HG02970 (cell line): ENCODE measurements around the gene TTC1.
"Not testable (repeated sequence)": the region's sequence is repeated elsewhere in the genome, so short reads cannot be mapped to it uniquely, and the experiment has no call there.

Experiments used
- ATAC-seq: cut with Tn5 transposase; IDR thresholded peaks from one replicate; pipeline ENCODE4 v1.9.1; 2021; ENCODE audit warnings: mild to moderate bottlenecking, moderate library complexity, moderate number of reproducible peaks; ENCODE audit not compliant: unreplicated experiment, low FRiP score

TTC1 gene

DNA sequence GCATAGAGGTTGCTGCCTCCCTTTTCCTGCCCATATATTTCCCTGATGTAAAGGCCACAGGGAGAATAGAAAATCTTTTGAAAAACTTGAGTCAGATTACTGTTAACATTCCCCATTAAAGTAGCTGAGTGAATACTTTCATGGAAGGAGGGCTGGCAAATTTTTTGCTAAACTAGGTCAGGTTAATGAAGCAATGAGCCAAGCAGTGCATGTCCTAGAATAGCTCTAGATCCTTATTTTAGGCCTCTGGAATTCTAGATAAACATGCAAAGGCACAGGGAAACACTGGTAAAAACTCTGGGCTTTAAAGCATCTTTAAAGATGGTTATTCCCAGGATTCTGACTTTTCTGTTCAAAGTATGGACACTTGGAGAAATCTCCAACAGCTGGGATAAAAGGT lies 27.9 kb downstream of the TTC1 start:
- ATAC-seq = no peak

DNA sequence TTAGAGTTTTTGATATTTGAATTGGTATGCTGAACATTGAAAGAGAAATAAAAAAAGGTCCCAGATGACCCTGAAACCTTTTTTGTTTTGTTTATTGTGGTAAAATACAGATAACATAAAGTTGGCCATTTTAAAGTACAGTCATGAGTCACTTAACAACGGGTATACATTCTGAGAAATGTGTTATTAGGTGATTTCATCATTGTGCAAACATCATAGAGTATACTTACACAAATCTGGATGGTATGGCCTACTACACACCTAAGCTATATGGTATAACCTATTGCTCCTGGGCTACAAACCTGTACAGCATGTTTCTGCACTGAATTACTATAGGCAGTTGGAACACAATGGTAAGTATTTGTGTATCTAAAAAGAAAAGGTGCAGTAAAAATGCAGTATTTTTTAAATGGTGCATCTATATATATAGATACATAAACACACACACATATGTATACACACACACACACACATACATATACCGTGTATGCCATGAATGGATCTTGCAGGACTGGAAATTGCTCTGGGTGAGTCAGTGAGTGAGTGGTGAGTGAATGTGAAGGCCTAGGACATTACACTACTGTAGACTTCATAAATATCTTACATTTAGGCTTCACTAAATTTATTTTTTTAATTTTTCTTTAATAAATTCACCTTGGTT lies 31.0 kb downstream of the TTC1 start:
- no peak for ATAC-seq

DNA sequence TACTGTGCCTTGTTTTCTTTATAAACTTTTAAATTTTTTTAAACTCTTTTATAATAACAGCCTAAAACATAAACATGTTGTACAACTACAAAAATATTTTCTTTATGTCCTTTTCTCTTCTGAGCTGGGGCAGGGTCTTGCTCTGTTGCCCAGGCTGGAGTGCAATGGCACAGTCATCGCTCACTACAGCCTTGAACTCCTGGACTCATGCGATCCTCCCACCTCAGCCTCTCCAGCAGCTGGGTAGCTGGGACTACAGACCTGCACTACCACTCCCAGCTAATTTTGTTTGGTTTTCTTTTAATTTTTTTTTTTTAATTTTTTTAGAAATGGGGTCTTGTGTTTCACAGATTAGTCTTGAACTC lies 31.5 kb downstream of the TTC1 start:
- ATAC-seq = no peak

DNA sequence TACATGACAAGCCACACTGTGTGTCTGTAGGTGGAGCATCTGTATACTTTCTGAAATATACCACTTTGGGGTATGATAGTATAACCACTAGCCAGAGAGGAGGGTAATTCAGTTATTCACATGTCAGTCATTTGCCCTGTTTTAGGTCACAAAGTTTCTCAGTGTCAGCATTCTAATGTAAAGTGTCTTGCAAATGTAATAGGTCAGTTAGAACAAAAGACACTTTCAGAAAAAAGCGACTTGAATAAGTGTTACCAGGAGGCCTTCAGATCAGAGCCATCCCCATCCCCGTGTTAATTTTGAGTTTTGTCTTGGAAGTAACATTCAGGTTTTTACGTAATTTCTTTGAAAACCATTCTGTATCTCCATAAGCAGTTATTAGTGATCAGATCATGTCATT lies 33.7 kb downstream of the TTC1 start:
- no peak for ATAC-seq

DNA sequence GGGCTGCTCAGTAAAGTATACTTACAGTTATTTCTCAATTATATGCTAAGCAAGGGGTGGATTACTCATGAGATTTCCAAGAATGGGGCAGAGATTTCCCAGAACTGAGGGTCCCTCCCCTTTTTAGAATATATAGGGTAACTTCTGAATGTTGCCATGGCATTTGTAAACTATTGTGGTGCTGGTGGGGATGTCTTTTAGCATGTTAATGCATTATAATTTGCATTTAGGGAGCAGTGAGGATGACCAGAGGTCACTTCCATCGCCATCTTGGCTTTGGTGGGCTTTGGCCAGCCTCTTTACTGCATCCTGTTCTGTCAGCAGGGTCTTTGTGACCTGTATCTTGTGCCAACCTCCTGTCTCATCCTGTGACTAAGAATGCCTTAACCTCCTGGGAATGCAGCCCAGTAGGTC lies 35.5 kb downstream of the TTC1 start:
- ATAC-seq = no peak

DNA sequence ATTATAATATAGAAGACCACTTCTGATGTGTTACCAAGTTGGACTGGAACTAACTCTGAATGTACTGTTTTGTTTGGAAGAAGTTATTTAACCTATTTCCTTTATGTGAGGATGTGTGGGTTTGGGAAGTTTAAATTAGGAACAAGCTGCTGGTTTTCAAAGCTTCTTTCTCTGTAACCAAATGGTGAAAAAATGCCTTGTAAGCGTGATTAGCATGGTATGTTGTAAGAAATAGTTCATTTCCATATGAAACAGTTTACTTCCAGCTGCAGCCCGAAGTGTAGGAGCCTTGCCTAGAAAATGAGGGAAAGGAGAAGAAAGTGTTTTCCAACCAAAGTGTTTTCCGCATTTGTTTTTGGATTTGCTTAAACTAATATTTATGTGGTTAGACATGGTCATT lies 36.0 kb downstream of the TTC1 start:
- ATAC-seq = no peak

DNA sequence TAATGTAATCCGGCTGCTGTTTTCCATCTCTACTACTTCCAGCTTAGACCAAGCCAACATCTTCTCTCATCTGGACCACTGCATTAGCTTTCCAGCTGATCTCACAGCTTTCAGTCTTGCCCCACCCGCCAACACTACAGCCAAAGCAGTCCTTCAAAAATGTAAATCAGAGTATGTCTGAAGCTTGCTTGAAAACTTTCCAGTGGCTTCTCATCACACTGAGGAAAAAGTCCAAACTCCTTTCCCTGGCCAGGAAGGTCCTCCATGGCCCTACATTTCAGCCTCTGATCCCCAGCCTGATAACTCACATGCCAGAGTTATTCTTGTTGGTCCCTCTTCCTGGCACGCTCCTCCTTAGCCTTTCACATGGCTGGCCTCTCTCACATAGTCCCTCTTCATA lies 38.5 kb downstream of the TTC1 start:
- ATAC-seq = no peak

DNA sequence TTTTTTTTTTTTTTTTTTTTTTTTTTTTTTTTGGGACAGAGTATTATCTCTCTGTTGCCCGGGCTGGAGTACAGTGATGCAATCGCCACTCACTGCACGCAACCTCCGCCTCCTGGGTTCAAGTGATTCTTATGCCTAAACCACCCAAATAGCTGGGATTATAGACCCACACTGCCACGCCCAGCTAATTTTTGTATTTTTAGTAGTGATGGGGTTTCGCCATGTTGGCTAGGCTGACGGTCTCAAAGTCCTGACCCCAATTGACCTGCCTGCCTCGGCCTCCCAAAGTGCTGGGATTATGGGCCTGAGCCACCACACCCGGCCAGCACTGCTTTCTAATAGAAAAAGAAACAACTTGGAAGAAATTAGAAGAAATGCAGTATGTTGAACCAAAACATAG lies 39.2 kb downstream of the TTC1 start:
- ATAC-seq = no peak

DNA sequence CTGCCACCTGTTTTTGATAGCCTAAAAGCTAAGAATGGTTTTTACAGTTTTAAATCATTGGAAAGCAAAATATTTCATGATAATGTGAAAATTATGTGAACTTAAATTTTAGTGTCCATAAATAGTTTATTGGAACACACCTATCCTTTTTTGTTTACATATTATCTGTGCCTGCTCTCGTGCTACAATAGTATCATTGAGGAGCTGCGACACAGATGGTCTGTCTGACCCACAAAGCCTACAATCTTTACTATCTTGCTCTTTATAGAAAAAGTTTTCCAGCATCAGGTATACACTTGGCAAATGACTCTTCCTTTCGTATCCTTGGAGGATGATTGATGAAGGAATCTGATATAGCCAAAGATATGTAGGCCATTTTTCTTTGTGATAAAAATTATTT lies 40.2 kb downstream of the TTC1 start:
- ATAC-seq = no peak

DNA sequence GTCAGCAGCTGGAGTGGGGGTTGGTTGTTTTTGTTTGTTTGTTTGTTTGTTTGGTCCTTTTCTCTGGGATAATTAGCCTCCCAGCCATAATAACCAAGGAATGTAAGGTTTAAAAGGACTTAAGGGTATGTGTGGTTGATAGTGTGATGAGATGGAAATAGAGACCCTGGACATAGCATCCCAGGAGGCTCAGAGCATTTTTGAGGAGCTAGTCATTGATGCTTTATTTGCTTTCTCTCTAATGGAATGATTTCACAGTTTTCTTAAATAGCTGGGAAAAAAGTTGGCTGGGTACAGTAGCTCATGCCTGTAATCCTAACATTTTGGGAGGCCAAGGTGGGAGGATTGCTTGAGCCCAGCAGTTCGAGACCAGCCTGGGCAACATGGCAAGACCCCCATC lies 45.1 kb downstream of the TTC1 start:
- no peak for ATAC-seq

DNA sequence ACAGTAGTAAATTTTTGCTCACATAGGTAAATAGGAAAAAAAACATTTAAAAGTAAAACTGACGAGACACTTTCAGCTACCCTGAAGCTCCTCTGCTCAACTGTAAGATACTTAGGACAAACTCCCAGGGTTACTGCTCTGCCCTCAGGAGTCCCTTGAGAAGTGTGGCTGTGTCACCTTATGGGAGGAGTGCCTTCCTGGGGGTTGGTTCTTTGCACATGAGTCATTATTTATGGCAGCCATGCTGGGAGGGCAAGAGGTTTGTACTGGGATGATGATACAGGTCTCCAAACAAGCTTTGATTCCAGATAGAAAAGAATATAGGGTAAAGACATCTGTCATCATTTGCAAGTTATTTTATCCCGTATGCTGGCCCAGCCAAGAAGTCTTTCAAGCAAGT lies 45.9 kb downstream of the TTC1 start:
- ATAC-seq = no peak

DNA sequence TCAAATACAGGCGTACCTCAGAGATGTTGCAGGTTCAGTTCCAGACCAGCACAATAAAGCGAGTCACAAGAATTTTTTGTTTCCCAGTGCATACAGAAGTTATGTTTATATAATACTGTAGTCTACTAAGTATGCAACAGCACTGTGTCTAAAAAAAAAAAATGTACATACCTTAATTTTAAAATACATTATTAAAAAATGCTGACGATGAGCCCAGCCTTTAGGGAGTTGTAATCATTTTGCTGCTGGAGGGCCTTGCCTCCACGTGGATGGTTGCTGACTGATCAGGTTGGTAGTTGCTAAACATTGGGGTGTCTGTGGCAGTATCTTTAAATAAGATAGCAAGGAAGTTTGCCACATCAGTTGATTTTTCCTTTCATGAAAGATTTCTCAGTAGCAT lies 48.3 kb downstream of the TTC1 start:
- ATAC-seq = no peak

DNA sequence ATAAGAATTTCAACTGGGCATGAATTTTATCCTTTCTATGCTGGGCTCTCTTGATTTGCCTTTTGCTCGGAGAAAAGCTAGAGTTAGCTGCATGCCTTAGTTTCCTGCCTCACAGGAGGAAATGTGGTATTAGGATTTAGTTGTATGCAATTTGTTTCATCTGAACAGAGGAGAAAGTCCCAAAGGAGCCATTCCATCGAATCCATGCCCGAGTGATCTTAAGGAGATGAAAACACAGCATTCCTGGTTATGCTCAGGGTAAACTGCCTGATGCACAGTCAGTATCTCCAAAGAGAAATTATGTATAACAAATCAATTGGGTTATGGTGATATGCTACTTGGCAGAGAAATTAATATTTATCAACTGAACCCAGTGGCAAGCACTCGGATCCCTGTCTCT lies 51.1 kb downstream of the TTC1 start:
- no peak for ATAC-seq

DNA sequence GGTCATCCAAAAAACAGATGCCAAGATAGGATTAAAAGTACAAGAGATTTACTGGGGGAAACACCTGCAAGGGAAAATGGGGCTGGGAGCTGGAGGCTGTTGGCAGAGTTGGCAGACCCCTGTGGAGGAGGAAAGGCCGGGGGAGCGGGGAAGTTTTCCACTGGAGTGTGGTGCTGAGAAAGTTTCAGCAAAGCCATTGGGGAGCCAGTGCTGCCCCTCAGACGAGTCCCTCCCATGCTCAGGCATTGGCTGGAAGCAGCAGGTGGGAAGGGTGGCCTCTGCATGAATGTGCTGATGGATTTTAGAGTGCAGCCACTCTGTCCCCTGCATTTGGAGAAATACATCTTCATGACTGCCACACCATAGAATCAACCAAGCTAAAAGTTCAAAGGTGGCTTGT lies 52.8 kb downstream of the TTC1 start:
- ATAC-seq = no peak

DNA sequence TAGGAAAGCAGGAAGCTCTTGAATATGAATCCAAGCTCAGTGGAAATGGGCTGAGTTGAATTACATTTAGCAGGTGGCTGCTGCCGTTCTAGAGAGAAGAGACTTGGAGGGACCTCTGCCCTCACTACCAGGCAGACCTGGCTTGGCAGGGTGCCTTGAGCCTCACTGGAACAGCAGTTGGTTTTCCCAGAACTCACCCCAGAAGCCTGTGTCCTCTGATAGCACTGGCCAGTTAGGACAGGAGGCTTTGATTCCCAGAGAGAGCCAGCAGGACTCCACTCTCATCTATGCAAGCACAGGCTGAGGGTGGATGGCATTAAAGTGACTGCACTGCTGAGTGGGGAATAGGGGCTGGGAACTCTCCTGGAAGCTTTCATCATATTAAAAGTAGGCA lies 55.5 kb downstream of the TTC1 start:
- ATAC-seq = no peak

DNA sequence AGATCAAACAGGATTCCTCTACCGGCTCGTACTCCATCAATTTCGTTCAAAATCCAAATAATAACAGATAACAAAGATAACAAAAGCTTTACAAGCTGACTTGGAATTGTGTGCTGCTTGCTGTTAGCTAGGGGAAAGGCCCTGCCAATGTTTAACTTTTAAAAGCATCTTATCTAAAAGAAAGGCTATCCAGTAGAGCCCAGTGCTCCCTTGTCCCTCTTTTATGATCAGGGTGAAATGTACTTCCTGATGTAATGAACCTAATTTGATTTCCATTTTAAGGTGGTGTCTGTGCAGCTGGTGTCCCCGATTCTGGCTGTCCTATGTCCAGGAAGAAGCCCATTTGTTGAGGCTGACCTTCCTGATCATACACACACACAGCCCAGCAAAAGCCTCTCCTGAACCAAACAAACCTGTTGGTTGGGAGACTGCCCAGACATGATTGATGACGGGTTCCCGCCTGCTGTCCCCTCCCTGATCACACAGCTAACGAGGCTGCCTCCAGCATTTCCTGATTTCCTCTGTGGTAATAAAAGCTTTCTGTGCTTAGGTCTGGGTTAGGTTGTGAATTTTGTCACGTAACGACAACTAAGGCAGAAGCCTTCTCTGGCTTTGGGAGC lies 56.2 kb downstream of the TTC1 start:
- ATAC-seq = no peak

DNA sequence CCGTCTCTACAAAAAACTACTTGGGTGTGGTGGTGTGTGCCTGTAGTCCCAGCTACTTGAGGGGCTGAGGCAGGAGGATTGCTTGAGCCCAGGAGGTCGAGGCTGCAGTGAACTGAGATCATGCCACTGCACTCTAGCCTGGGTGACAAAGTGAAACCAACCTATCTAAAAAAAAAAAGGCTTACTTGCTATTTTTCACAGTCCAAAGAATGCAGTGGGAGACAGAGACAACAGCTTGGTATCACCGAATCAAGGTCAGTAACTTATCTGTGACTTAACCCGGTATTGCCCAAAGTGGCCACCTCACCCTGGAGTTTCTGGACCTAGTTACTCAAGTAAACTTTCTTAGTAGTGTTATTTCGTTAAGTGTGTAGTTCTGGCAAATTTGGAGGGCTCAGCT lies 60.2 kb downstream of the TTC1 start:
- ATAC-seq = not testable (repeated sequence)

DNA sequence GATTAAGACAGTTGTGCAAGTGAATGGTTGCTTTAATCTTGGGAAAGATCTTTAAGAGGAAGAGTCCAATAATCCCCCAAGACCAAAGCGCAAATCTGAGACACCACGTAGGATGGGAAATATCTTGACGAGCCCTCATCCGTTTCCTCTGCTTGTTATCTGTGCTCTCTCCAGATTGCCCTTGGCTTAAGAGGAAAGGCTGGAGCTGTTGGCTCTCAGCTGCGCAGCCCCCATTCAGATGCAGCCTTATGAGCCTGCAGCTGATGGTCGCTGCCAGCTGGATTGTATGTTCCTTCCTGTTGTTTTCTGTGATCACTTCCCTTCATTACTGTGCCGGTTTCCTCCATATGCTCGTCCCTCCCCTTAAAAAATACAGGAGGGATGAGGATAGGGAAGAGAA lies 62.6 kb downstream of the TTC1 start:
- ATAC-seq = no peak

DNA sequence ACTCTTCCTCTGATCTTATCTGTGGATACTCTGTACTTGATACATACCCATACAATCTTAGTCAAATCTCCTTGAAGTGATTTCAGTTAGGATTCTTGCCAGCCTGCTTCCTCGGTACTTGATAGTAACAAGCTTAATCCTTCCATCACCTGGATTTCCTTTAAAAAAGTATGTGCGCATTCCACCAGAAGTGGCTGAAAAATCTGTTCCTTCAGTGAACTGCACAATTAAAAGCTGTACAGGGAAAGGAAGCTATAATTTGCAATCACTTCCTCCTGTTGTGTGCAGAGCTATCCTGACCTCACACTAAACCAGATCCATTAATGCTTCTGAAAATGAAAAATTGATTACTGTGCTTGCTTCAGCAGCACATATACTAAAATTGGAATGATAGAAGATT lies 63.0 kb downstream of the TTC1 start:
- ATAC-seq = no peak

DNA sequence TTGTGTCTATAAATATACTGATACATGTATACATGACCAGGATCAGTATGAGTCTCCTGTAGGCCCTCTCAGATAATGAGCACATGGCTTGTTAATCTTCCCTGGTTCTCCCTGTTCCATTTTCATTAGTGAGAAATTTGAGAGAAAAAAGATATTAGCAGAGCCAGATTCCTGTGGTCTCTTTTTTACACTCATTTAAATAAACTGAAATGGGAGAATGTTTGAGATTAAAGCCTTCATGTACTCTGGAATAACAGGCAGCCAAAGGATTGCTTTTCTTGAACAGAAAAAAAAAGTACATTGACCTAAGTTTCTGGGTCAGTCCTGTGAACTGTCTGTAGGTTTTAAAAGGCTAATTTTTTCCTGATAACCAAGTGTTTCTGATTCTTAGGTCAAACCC lies 66.1 kb downstream of the TTC1 start:
- no peak for ATAC-seq

DNA sequence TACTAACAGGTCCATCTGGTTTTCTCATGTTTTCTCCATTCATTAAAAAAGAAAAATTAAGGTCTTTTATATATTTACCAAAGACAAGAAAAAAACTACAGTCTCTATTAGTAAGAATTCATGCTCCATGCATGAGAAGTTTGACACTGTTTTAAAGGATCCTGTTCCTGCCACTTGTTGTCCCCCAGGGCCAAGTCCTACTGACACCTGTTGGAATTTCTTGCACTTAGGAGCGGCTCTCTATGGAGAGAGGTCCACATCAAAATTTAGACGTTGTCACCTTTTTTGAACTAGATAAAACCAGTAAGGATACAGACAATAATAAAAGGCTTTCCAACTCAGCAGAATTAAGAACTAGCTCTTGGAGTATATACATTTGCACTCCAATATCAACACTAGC lies 68.1 kb downstream of the TTC1 start:
- ATAC-seq = no peak

DNA sequence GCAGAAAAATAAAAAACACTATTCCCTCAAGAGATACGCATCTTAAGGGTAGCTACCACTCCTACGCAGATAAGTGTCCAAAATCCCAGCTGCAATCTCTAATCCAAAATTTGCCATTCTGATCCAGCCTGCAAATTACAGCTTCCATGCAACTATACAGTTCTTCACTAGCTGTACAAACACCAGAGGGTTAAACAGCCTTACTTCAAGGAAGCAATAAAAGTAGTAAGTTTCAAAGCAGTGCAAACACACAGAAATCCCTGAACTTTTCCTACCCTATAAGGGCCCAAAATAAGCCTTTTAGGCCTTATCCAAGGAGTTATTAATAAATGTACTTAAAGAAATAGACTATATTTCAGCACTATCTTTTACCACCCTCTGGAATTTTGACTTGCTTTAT lies 70.8 kb downstream of the TTC1 start:
- no peak for ATAC-seq

DNA sequence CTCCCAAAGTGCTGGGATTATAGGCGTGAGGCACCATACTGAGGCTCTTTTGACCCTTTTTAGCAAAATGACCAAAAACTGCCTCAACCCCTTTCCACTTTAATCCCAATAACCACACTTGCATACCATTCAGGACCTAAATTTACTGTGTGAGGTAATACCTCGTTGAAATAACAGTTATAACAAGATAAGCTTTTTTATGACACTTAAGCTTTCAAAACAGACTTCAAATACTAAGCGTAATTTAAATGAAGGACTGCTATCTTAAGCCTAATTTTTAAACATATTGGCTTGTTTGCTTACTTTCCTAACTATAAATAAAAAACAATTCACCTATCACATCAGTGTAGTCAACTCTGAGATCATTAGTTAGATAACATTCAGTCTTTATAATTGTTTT lies 72.6 kb downstream of the TTC1 start:
- ATAC-seq = no peak
